Lung microvascular endothelial cell (primary cell): ENCODE measurements around the gene SLC7A9. TPM values are rescaled to one million over a fixed set of nuclear protein-coding genes. Genes with fewer than 3 reads are reported as not detected.
"Not testable (repeated sequence)": the region's sequence is repeated elsewhere in the genome, so short reads cannot be mapped to it uniquely, and the experiment has no call there.

Experiments used
- DNase-seq, 2 donors: peaks; one replicate each; pipeline versions ENCODE4 v3.0.0 to v3.0.0-alpha.2; 2010; ENCODE audit warnings: low read depth in 2 of 2
- total RNA-seq: library from RNA; depleted of rRNA; stranded (reverse); fragments of >200 nt; gene quantifications from 2 replicates; pipeline ENCODE4 v1.2.1, GENCODE V29; 2014

SLC7A9 gene
- total RNA-seq, 1 donor from 2014 or later = 0.20 TPM

GRCh38 chr19:32802840-32803239 is 66.7 kb downstream of the SLC7A9 start:
- no peak for DNase-seq

- no peak for DNase-seq
These were observed 68.8 kb downstream of the SLC7A9 start for GRCh38 chr19:32800754-32801153.

- DNase-seq = no peak
These were observed 69.4 kb downstream of the SLC7A9 start for GRCh38 chr19:32800191-32800590.

GRCh38 chr19:32798201-32798600 is 71.4 kb downstream of the SLC7A9 start:
- DNase-seq = no peak

- DNase-seq = no peak
These were observed 80.1 kb downstream of the SLC7A9 start for GRCh38 chr19:32789429-32789828.

- not testable (repeated sequence) for DNase-seq
These were observed 81.7 kb downstream of the SLC7A9 start for GRCh38 chr19:32787895-32788294.

GRCh38 chr19:32787161-32787813 is 82.3 kb downstream of the SLC7A9 start:
- DNase-seq = not testable (repeated sequence)

GRCh38 chr19:32782089-32782488 is 87.5 kb downstream of the SLC7A9 start:
- DNase-seq = not testable (repeated sequence)

GRCh38 chr19:32781280-32781679 is 88.3 kb downstream of the SLC7A9 start:
- DNase-seq = no peak

Other genes starting within 250 kb of the SLC7A9 start
- gene ANKRD27, start 194.6 kb downstream of the SLC7A9 start, total RNA-seq = 20.5 and 31.9 TPM in 2 replicates
- gene RGS9BP, start 193.9 kb downstream of the SLC7A9 start, total RNA-seq = 0.22 and 0.79 TPM in 2 replicates
- gene NUDT19, start 177.9 kb downstream of the SLC7A9 start, total RNA-seq = 8.5 and 11.3 TPM in 2 replicates
- gene TDRD12, start 150.0 kb downstream of the SLC7A9 start, total RNA-seq = 0.40 and 1.5 TPM in 2 replicates
- gene CEP89, start 102.2 kb upstream of the SLC7A9 start, total RNA-seq = 4.4 and 6.3 TPM in 2 replicates
- 1.2 and 1.5 TPM in 2 replicates for gene FAAP24, start 102.5 kb upstream of the SLC7A9 start, total RNA-seq
- gene RHPN2, start 195.1 kb upstream of the SLC7A9 start, total RNA-seq = 4.4 and 10.9 TPM in 2 replicates
- 3.1 and 4.2 TPM in 2 replicates for gene GPATCH1, start 211.4 kb upstream of the SLC7A9 start, total RNA-seq